GM12878 (cell line): Measurements from ENCODE around the gene MAP3K4. TPM values are rescaled to one million over a fixed set of nuclear protein-coding genes. Genes with fewer than 3 reads are reported as not detected.

Source experiments
- ATAC-seq: fragments of 200-7000 bp; cut with Tn5 transposase; 3 replicates; pipeline ENCODE4 v1.9.1; 2020; ENCODE audit warnings: mild to moderate bottlenecking, moderate library complexity
- BruUV-seq: library from RNA; stranded (reverse); fragments of 400-500 nt; replicated peaks from 2 replicates; lab custom pipeline; 2021; lab: Mats Ljungman, UMichigan
- CTCF ChIA-PET: fragments of 300-600 bp; sonication (Branson Sonifier 250); formaldehyde crosslinking; extraction: SDS; loops from one replicate; lab custom pipeline; 2021; ENCODE audit warnings: inconsistent platforms; lab: Yijun Ruan, JAX
- POLR2A ChIA-PET: fragments of 350-600 bp; formaldehyde crosslinking; extraction: SDS; loops from one replicate; lab custom pipeline; 2021; ENCODE audit warnings: inconsistent platforms; lab: Charles Lee
- RAD21 ChIA-PET: fragments of 300-600 bp; sonication (Branson Sonifier 250); formaldehyde crosslinking; loops from one replicate; lab custom pipeline; 2023; ENCODE audit warnings: antibody characterized with exemption; ENCODE audit not compliant: unreplicated experiment; lab: Charles Lee
- SMC1A ChIA-PET: fragments of 300-600 bp; sonication (Branson Sonifier 250); formaldehyde crosslinking; loops from one replicate; lab custom pipeline; 2023; ENCODE audit not compliant: unreplicated experiment, uncharacterized antibody; lab: Charles Lee
- DNase-seq: peaks from one replicate; pipeline ENCODE4 v3.0.0-alpha.2; 2011; ENCODE audit warnings: low read depth, low spot score
- FAIRE-seq: peaks from 3 replicates; lab custom pipeline; 2011; peaks lifted over from hg19 to GRCh38; lab: Jason Lieb, UNC
- H2AFZ ChIP-seq: 2 replicates; pipeline ENCODE4 v1.6.0; 2011; ENCODE audit warnings: low read depth, low read length, control low read depth; ENCODE audit not compliant: control insufficient read depth
- H3K27ac ChIP-seq: 2 replicates; pipeline ENCODE4 v1.5.1; 2011; ENCODE audit warnings: control low read depth; ENCODE audit not compliant: control insufficient read depth, insufficient read depth
- H3K27me3 ChIP-seq, 2 experiments: replicated peaks in 1 of 2; 2 replicates each; pipeline versions ENCODE4 v1.6.0 to v1.6.1; 2011; ENCODE audit warnings: low read length in 1 of 2; ENCODE audit not compliant: control insufficient read depth in 2 of 2, insufficient read depth in 2 of 2
- H3K36me3 ChIP-seq, 2 experiments: 2 replicates each; pipeline ENCODE4 v1.5.1; 2011; ENCODE audit warnings: low read length in 1 of 2; ENCODE audit not compliant: control insufficient read depth in 2 of 2, insufficient read depth in 2 of 2
- H3K4me1 ChIP-seq: 2 replicates; pipeline ENCODE4 v1.6.1; 2011; ENCODE audit warnings: mild to moderate bottlenecking, low read length, moderate library complexity, mixed read lengths; ENCODE audit not compliant: control insufficient read depth, insufficient read depth
- H3K4me2 ChIP-seq: 2 replicates; pipeline ENCODE4 v1.6.0; 2011; ENCODE audit warnings: control low read depth; ENCODE audit not compliant: control insufficient read depth, insufficient read depth
- H3K4me3 ChIP-seq: fragments of 200-600 bp; sonication (generic); 2 replicates; pipeline ENCODE4 v1.5.1; 2016
- H3K79me2 ChIP-seq: 2 replicates; pipeline ENCODE4 v1.6.0; 2011; ENCODE audit warnings: low read length; ENCODE audit not compliant: control insufficient read depth, insufficient read depth
- H3K9ac ChIP-seq: 2 replicates; pipeline ENCODE4 v1.8.0; 2011; ENCODE audit warnings: low read length, control low read depth, mixed read lengths; ENCODE audit not compliant: control insufficient read depth, insufficient read depth
- H3K9me3 ChIP-seq: replicated peaks from 3 replicates; pipeline ENCODE4 v1.5.1; 2011; ENCODE audit warnings: mild to moderate bottlenecking, low read length; ENCODE audit not compliant: control insufficient read depth, insufficient read depth
- H4K20me1 ChIP-seq: 2 replicates; pipeline ENCODE4 v1.6.0; 2011; ENCODE audit not compliant: control insufficient read depth, insufficient read depth
- FOXM1 ChIP-seq: IDR thresholded peaks from 2 replicates; pipeline ENCODE4 v1.6.1; 2012; ENCODE audit warnings: low read depth, mild to moderate bottlenecking, inconsistent platforms, low read length, moderate library complexity
- HDAC2 ChIP-seq: fragments of 200-600 bp; sonication (generic); IDR thresholded peaks from 2 replicates; pipeline ENCODE4 v1.6.1; 2017
- NFIC ChIP-seq: IDR thresholded peaks from 2 replicates; pipeline ENCODE4 v1.6.1; 2012; ENCODE audit warnings: low read depth, mild to moderate bottlenecking, inconsistent platforms, low read length, moderate library complexity
- PML ChIP-seq: IDR thresholded peaks from 2 replicates; pipeline ENCODE4 v1.6.1; 2012; ENCODE audit warnings: low read length, inconsistent platforms
- POLR2AphosphoS5 ChIP-seq: IDR thresholded peaks from 2 replicates; pipeline ENCODE4 v1.6.1; 2011; ENCODE audit warnings: mild to moderate bottlenecking, low read length, inconsistent platforms
- RUNX3 ChIP-seq: IDR thresholded peaks from 2 replicates; pipeline ENCODE4 v1.6.1; 2012; ENCODE audit warnings: low read length, inconsistent platforms
- WGBS: methylation state at CpG from one replicate; pipeline ENCODE4 v1.1.6; 2016; ENCODE audit warnings: low lambda C conversion rate; ENCODE audit not compliant: insufficient replicate concordance, insufficient coverage; ENCODE audit errors: missing lambda C conversion rate; 5-methylcytosine and 5-hydroxymethylcytosine counted together
- in situ Hi-C: fragments of 300-500 bp; cut with MboI; formaldehyde crosslinking; loops from 9 replicates; pipeline ENCODE4 v1.14.3; 2018; ENCODE audit warnings: mixed read lengths
- intact Hi-C: fragments of 100-400 bp; cut with micrococcal nuclease; formaldehyde crosslinking; loops from one replicate; pipeline ENCODE4 v1.14.2; 2022; ENCODE audit not compliant: unreplicated experiment
- polyA plus RNA-seq, 11 experiments: library from polyadenylated mRNA; depleted of rRNA in 4 of 11; unstranded in 6 of 11; stranded (reverse) in 5 of 11; fragments of >200 nt; fragmentation: Nextera tagmentation in 4 of 11; fragmentation: Illumina TruSeq in 1 of 11; extraction: Ambion mirVana in 4 of 11; extraction: Trizol in 1 of 11; gene quantifications; 1 replicate in 1 of 11; 2 replicates in 10 of 11; pipeline versions ENCODE4 v1.2.1 to v1.2.3, GENCODE V29; 2011 to 2016; ENCODE audit warnings: inconsistent platforms in 2 of 11, missing spikeins in 2 of 11, low read depth in 1 of 11
- total RNA-seq, 4 experiments: library from RNA; depleted of rRNA in 3 of 4; stranded (reverse); fragments of >200 nt in 3 of 4; fragmentation: Illumina TruSeq in 1 of 4; extraction: Trizol in 1 of 4; gene quantifications; 2 replicates each; pipeline versions ENCODE4 v1.2.1 to v1.2.3, GENCODE V29; 2013 to 2021
- TF ChIP-seq, protein P1 (sequence below): IDR thresholded peaks from 2 replicates; pipeline ENCODE4 v1.6.1; 2012; ENCODE audit warnings: low read length, inconsistent platforms

Gene MAP3K4
- total and polyA plus RNA-seq, 10 of the 15 experiments (the other 5 are each of a cell fraction or from before 2014, with no cell fraction given) = 14.0 to 44.5 (median 23.1) TPM

DNA sequence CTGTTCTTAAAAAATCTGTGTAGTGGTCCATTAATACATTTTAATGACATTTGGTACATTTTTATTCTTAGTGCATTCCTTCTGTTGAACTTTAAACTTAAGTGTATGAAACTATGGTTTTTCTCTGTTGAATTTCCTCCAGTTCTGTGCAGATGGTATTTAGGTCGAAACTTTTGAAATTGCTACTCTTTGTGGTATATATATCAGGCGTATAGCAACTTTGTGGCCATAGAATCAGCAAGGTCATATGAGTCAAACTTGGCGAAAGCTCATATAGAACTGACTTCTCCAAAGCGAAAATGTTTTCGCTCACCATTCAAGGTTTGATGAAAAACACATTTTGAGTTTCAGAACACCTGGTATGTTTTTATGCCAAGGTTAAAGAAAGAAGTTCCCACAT lies 93.7 kb downstream of the MAP3K4 start:
- WGBS = 67% methylated on average over 5 of the region's 5 CpGs

More for the DNA sequence above, 93.7 kb downstream of the MAP3K4 start:
- peaks cover 3% of the 10 kb centered on the region for H3K4me1 ChIP-seq
- H3K9ac ChIP-seq = no peak overlapping the region
- H3K4me2 ChIP-seq = no peak overlapping the region
- SMC1A ChIA-PET = interaction anchor here (1.6 to 2.5 kb wide), 2 partner anchors 12 to 92 kb away, joined by 4 to 8 read pairs; no protein-coding TSS in a partner anchor
- no peak overlapping the region for H2AFZ ChIP-seq
- H3K27me3 ChIP-seq = no peaks in the 10 kb centered on the region
- H3K27ac ChIP-seq = no peak overlapping the region; the same call in 1 of the 2 replicates
- DNase-seq = no peak
- in situ Hi-C loops = no loop called here
- no peaks in the 10 kb centered on the region for H4K20me1 ChIP-seq
- H3K9me3 ChIP-seq = no peaks in the 10 kb centered on the region
- TF ChIP-seq PML = 0 out of 2 replicates have a peak, but pooled peaks have one; percentile 26
- no peak for TF ChIP-seq HDAC2
- no peak for TF ChIP-seq POLR2AphosphoS5
- peak; percentile 75 for TF ChIP-seq RUNX3
- 0 out of 2 replicates have a peak, but pooled peaks have one; percentile 28 for TF ChIP-seq FOXM1
- peak; percentile 57 for TF ChIP-seq NFIC
- TF ChIP-seq, protein P1, sequence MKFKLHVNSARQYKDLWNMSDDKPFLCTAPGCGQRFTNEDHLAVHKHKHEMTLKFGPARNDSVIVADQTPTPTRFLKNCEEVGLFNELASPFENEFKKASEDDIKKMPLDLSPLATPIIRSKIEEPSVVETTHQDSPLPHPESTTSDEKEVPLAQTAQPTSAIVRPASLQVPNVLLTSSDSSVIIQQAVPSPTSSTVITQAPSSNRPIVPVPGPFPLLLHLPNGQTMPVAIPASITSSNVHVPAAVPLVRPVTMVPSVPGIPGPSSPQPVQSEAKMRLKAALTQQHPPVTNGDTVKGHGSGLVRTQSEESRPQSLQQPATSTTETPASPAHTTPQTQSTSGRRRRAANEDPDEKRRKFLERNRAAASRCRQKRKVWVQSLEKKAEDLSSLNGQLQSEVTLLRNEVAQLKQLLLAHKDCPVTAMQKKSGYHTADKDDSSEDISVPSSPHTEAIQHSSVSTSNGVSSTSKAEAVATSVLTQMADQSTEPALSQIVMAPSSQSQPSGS = peak; percentile 48; the same call in 1 of the 2 replicates
- TF ChIP-seq, all 136 proteins: peak for 5
- CTCF ChIA-PET = interaction anchor here (1.0 kb wide), 1 partner anchor 23 kb away, joined by 3 read pairs; no protein-coding TSS in a partner anchor
- no peaks in the 10 kb centered on the region for H3K79me2 ChIP-seq
- RAD21 ChIA-PET = interaction anchor here (1.3 kb wide), 1 partner anchor 93 kb away, joined by 4 read pairs; no protein-coding TSS in a partner anchor
- peaks cover 8 to 37% of the 10 kb centered on the region in 2 experiments for H3K36me3 ChIP-seq
- FAIRE-seq (no peak), ATAC-seq (no peak)
- H3K4me3 ChIP-seq = no peak overlapping the region
- POLR2A ChIA-PET = no interaction called here
- intact Hi-C loops = no loop called here
- BruUV-seq = no TSS peak
